ENCODE measurements around the gene EDIL3.
A peak's percentile ranks its signal among the peaks of the same experiment; 100 is the strongest.

Gene EDIL3

GRCh38 chr5:84384604-84385575 lies at the start of gene EDIL3:
Gene EDIL3 (minus strand): TSS chr5:84384880. CDS start chr5:84384374, 506 bp downstream.
- DNase-seq (ENCODE audit: insufficient read length, low spot score) (no peak), FAIRE-seq (no peak)

- no peak for DNase-seq (ENCODE audit: insufficient read length, low spot score)
- no peak for FAIRE-seq
Observed at GRCh38 chr5:84433461-84433860, 48.8 kb upstream of the EDIL3 start.

- DNase-seq (ENCODE audit: insufficient read length, low spot score), result no peak
- no peak for FAIRE-seq
Observed at GRCh38 chr5:84430863-84431663, 46.4 kb upstream of the EDIL3 start.

- no peak for FAIRE-seq
- DNase-seq (ENCODE audit: insufficient read length, low spot score), result no peak
Observed at GRCh38 chr5:84430079-84430478, 45.4 kb upstream of the EDIL3 start.

GRCh38 chr5:84425365-84425881 lies 40.7 kb upstream of the EDIL3 start:
- FAIRE-seq, result no peak

GRCh38 chr5:84419742-84420141 lies 35.1 kb upstream of the EDIL3 start:
- DNase-seq (ENCODE audit: insufficient read length, low spot score), result no peak

More at GRCh38 chr5:84425365-84425881, 40.7 kb upstream of the EDIL3 start:
- no peak for DNase-seq (ENCODE audit: insufficient read length, low spot score)

GRCh38 chr5:84411832-84412605 lies 27.3 kb upstream of the EDIL3 start:
- no peak for FAIRE-seq
- no peak for DNase-seq (ENCODE audit: insufficient read length, low spot score)

More at GRCh38 chr5:84419742-84420141, 35.1 kb upstream of the EDIL3 start:
- no peak for FAIRE-seq

GRCh38 chr5:84406111-84406510 lies 21.4 kb upstream of the EDIL3 start:
- DNase-seq (ENCODE audit: insufficient read length, low spot score), result no peak
- no peak for FAIRE-seq

- DNase-seq (ENCODE audit: insufficient read length, low spot score) (no peak), FAIRE-seq (no peak)
Observed at GRCh38 chr5:84403773-84404172, 19.1 kb upstream of the EDIL3 start.

- no peak for FAIRE-seq
- DNase-seq (ENCODE audit: insufficient read length, low spot score), result no peak
Observed at GRCh38 chr5:84397385-84397784, 12.7 kb upstream of the EDIL3 start.

- DNase-seq (ENCODE audit: insufficient read length, low spot score), result no peak
Observed at GRCh38 chr5:84393969-84394368, 9.3 kb upstream of the EDIL3 start.

GRCh38 chr5:84392836-84393235 lies 8.2 kb upstream of the EDIL3 start:
- FAIRE-seq (no peak), DNase-seq (ENCODE audit: insufficient read length, low spot score) (no peak)

More at GRCh38 chr5:84393969-84394368, 9.3 kb upstream of the EDIL3 start:
- FAIRE-seq, result peak; percentile 9

- no peak for FAIRE-seq
- no peak for DNase-seq (ENCODE audit: insufficient read length, low spot score)
Observed at GRCh38 chr5:84385705-84386104, 1.0 kb upstream of the EDIL3 start.

- DNase-seq (ENCODE audit: insufficient read length, low spot score) (no peak), FAIRE-seq (no peak)
Observed at GRCh38 chr5:84383816-84384603, 670 bp downstream of the EDIL3 start.

- DNase-seq (ENCODE audit: insufficient read length, low spot score) (no peak), FAIRE-seq (no peak)
Observed at GRCh38 chr5:84383296-84383815, 1.3 kb downstream of the EDIL3 start.

GRCh38 chr5:84382363-84383295 lies 2.1 kb downstream of the EDIL3 start:
- FAIRE-seq (peak; percentile 81), DNase-seq (ENCODE audit: insufficient read length, low spot score) (no peak)

GRCh38 chr5:84381502-84382362 lies 2.9 kb downstream of the EDIL3 start:
- DNase-seq (ENCODE audit: insufficient read length, low spot score) (no peak), FAIRE-seq (no peak)
